ENCODE measurements around the gene SUSD3.

SUSD3 gene

DNA sequence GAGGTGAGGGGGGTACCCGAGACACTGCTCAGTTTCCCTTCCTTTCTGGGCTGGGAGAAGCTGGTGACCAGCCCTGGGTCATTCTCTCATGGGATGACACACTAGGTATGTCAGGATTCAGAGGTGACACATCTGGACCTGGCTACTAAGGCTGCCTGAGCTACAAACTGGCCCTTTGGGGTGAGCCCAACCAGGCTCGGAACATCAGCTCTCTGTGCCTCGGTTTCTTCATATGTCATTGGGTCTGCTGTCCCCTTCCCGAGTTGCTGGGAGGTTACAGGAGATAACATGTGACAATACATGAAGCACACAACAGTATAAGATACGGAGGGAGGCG is 49.3 kb downstream of the SUSD3 start:
- TF ChIP-seq TCF12 (IDR thresholded peaks at IDR 0.05; ENCODE audit: low read depth) (no peak), TEAD4 (IDR thresholded peaks at IDR 0.05) (no peak), TAF1 (IDR thresholded peaks at IDR 0.05; ENCODE audit: low read depth) (no peak), CREB1 (IDR thresholded peaks at IDR 0.05; ENCODE audit: low read depth) (no peak), FOXM1 (IDR thresholded peaks at IDR 0.05; ENCODE audit: borderline replicate concordance, low read depth) (no peak)
- TF ChIP-seq, protein P1, sequence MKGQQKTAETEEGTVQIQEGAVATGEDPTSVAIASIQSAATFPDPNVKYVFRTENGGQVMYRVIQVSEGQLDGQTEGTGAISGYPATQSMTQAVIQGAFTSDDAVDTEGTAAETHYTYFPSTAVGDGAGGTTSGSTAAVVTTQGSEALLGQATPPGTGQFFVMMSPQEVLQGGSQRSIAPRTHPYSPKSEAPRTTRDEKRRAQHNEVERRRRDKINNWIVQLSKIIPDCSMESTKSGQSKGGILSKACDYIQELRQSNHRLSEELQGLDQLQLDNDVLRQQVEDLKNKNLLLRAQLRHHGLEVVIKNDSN (IDR thresholded peaks at IDR 0.05), result no peak

DNA sequence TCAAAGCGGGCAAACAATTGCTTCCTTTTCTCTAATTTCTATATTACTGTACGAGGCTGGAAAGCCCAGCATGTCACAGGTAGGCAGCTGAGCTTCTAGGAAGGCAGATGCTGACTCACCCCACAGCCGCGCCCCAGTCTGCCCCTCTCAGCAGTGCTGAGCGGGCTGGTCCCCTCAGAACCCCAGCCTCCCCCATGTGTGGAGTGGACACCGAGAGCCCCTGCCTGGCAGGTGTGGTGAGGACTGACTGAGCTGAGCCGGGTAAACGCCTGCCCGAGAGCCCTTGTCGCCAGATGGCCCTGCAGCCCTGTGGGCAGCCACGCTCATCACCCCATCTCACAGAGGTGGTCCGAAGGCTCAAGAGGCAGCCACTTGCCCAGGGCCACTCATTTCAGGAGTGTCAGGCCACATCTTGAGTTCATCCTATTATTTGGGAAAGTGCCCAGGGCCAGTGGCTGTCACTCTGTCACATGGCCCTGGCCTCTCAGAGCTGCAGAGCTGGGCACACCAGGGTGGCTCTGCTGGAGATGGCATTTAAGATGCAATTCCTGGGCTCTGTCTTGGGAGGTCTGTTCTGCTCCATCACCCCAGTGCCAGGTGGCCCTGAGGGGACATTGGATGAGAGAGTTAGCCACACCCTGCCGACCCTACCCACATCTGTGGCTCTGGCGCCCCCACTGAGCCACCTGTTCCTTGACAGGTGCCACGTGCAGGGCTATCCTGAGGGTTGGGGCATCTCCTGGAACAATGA is 50.0 kb downstream of the SUSD3 start:
- TF ChIP-seq YY1 (IDR thresholded peaks at IDR 0.05; ENCODE audit: low read depth) (no peak), FOXM1 (IDR thresholded peaks at IDR 0.05; ENCODE audit: borderline replicate concordance, low read depth) (no peak), ZBTB7A (IDR thresholded peaks at IDR 0.05; ENCODE audit: low read depth) (no peak), EGR1 (IDR thresholded peaks at IDR 0.05) (no peak), CEBPB (IDR thresholded peaks at IDR 0.05) (no peak), CREB1 (IDR thresholded peaks at IDR 0.05; ENCODE audit: low read depth) (no peak), TAF1 (IDR thresholded peaks at IDR 0.05; ENCODE audit: low read depth) (no peak), NFIC (IDR thresholded peaks at IDR 0.05) (no peak), TEAD4 (IDR thresholded peaks at IDR 0.05) (no peak), EP300 (IDR thresholded peaks at IDR 0.05; ENCODE audit: borderline replicate concordance) (no peak)
- TF ChIP-seq, protein P2, sequence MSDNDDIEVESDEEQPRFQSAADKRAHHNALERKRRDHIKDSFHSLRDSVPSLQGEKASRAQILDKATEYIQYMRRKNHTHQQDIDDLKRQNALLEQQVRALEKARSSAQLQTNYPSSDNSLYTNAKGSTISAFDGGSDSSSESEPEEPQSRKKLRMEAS (IDR thresholded peaks at IDR 0.05), result no peak
- TF ChIP-seq, protein P3, sequence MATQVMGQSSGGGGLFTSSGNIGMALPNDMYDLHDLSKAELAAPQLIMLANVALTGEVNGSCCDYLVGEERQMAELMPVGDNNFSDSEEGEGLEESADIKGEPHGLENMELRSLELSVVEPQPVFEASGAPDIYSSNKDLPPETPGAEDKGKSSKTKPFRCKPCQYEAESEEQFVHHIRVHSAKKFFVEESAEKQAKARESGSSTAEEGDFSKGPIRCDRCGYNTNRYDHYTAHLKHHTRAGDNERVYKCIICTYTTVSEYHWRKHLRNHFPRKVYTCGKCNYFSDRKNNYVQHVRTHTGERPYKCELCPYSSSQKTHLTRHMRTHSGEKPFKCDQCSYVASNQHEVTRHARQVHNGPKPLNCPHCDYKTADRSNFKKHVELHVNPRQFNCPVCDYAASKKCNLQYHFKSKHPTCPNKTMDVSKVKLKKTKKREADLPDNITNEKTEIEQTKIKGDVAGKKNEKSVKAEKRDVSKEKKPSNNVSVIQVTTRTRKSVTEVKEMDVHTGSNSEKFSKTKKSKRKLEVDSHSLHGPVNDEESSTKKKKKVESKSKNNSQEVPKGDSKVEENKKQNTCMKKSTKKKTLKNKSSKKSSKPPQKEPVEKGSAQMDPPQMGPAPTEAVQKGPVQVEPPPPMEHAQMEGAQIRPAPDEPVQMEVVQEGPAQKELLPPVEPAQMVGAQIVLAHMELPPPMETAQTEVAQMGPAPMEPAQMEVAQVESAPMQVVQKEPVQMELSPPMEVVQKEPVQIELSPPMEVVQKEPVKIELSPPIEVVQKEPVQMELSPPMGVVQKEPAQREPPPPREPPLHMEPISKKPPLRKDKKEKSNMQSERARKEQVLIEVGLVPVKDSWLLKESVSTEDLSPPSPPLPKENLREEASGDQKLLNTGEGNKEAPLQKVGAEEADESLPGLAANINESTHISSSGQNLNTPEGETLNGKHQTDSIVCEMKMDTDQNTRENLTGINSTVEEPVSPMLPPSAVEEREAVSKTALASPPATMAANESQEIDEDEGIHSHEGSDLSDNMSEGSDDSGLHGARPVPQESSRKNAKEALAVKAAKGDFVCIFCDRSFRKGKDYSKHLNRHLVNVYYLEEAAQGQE (IDR thresholded peaks at IDR 0.05; ENCODE audit: low read depth), result no peak
- TF ChIP-seq, protein P1 (IDR thresholded peaks at IDR 0.05), result no peak

DNA sequence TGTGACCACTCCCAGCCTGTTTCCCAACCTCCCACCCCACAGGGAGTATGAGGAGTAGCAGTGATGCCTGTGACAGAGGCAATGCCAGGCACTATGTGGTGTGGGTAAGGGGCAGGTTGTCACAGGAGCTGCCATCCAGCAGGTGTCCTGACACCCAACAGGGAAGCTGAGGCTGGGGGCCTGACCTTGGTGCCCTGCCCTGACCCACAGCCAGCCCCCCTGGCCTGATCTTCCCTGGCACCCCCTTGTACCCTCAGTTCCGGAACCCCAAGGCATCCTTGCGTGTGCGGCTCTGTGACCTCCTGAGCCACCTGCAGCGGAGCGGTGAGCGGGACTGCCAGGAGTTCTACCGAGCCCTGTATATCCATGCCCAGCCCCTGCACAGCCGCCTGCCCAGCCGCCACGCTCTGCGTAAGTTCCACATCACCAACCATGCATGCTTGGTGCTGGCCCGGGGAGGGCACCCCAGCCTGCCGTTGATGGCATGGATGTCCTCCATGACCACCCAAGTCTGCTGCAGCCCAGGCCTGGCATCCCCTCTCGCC is 51.9 kb downstream of the SUSD3 start:
- TF ChIP-seq TAF1 (IDR thresholded peaks at IDR 0.05; ENCODE audit: low read depth) (no peak), EGR1 (IDR thresholded peaks at IDR 0.05) (no peak), CEBPB (IDR thresholded peaks at IDR 0.05) (no peak)

DNA sequence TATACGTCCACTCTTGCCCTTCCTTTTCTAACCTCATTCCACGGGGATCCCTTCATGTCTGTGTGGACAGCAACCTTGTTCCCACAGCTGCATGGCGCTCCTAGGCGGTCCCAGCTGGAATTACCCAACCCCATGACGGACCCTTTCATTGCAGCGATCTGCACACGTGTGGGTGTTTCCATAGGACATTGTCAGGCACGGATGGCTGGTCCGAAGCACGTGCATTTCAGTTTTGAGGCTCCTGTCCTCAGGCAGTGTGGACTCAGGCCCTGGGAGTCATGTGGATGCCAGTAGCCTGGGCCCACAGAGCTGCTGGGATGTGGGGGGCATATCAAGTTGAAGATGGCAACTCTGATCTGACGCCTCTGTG is 52.5 kb downstream of the SUSD3 start:
- no peak for TF ChIP-seq EGR1 (IDR thresholded peaks at IDR 0.05)
- TF ChIP-seq, protein P2 (IDR thresholded peaks at IDR 0.05), result no peak
- TF ChIP-seq YY1 (IDR thresholded peaks at IDR 0.05; ENCODE audit: low read depth), result no peak
- no peak for TF ChIP-seq TCF12 (IDR thresholded peaks at IDR 0.05; ENCODE audit: low read depth)
- no peak for TF ChIP-seq NFIC (IDR thresholded peaks at IDR 0.05)
- no peak for TF ChIP-seq TAF1 (IDR thresholded peaks at IDR 0.05; ENCODE audit: low read depth)
- no peak for TF ChIP-seq RAD21 (IDR thresholded peaks at IDR 0.05; ENCODE audit: low read depth)
- no peak for TF ChIP-seq CREB1 (IDR thresholded peaks at IDR 0.05; ENCODE audit: low read depth)
- TF ChIP-seq FOXM1 (IDR thresholded peaks at IDR 0.05; ENCODE audit: borderline replicate concordance, low read depth), result no peak
- TF ChIP-seq EP300 (IDR thresholded peaks at IDR 0.05; ENCODE audit: borderline replicate concordance), result no peak
- TF ChIP-seq TEAD4 (IDR thresholded peaks at IDR 0.05), result no peak
- TF ChIP-seq, protein P3 (IDR thresholded peaks at IDR 0.05; ENCODE audit: low read depth), result no peak
- TF ChIP-seq, protein P1 (IDR thresholded peaks at IDR 0.05), result no peak
- no peak for TF ChIP-seq ZBTB7A (IDR thresholded peaks at IDR 0.05; ENCODE audit: low read depth)
- TF ChIP-seq CEBPB (IDR thresholded peaks at IDR 0.05), result no peak

DNA sequence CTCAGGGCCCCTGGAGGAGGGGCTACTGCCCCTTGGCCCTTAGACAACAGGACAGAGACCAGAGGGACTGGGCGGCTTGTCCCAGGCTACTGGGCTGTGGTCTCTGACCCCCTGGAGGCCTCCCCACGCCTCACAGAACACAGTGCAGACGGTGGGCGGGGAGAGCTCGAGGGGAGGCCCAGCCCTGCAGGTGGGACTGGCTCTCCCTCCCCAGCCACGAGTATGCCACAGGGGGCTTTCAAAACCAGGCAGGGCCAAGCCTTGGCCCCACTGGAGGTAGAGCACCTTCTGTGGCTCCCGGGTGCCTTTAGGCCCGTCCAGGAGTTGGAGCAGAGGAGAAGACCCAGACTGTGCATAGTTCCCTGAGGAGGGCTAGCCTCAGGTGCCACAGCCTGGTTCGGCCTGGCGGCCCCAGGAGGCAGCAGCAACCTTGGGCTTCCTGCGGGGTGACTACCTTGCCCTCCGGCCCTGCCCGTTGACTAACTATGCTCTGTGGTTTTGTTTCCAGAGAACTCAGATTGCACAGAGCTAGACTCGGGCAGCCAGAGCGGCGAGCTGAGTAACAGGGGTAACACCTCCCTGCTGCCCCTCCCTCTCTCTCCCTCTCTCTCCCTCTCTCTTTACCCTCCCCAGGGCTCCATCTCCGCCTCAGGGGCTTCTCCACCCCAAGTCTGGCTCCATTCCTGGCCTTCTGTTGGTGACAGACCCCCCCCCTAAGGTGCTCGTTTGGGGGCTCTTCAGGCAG is 53.0 kb downstream of the SUSD3 start:
- TF ChIP-seq NFIC (IDR thresholded peaks at IDR 0.05), result no peak
- no peak for TF ChIP-seq YY1 (IDR thresholded peaks at IDR 0.05; ENCODE audit: low read depth)
- no peak for TF ChIP-seq EGR1 (IDR thresholded peaks at IDR 0.05)
- TF ChIP-seq RAD21 (IDR thresholded peaks at IDR 0.05; ENCODE audit: low read depth), result no peak
- TF ChIP-seq, protein P2 (IDR thresholded peaks at IDR 0.05), result no peak
- no peak for TF ChIP-seq CREB1 (IDR thresholded peaks at IDR 0.05; ENCODE audit: low read depth)
- no peak for TF ChIP-seq TAF1 (IDR thresholded peaks at IDR 0.05; ENCODE audit: low read depth)
